ENCODE data around the gene ZFYVE9. TPM values are rescaled to one million over a fixed set of nuclear protein-coding genes. Genes with fewer than 3 reads are reported as not detected.

ZFYVE9 gene
- total and polyA plus RNA-seq, 10 of the 15 experiments (the other 5 are each of a cell fraction or from before 2014, with no cell fraction given): 0.26 to 6.9 (median 2.3) TPM

- no peak for TF ChIP-seq ZBTB40 (IDR thresholded peaks at IDR 0.05; ENCODE audit: borderline replicate concordance)
- no peak for TF ChIP-seq RAD21 (IDR thresholded peaks at IDR 0.05; ENCODE audit: insufficient read depth, low read depth, low read length)
- no peak for TF ChIP-seq KDM1A (IDR thresholded peaks at IDR 0.05; ENCODE audit: borderline replicate concordance)
- TF ChIP-seq EED (IDR thresholded peaks at IDR 0.05; ENCODE audit: low read depth): no peak
- TF ChIP-seq RELA (IDR thresholded peaks at IDR 0.05; ENCODE audit: borderline replicate concordance, partially characterized antibody): no peak
- 0 out of 2 replicates have a peak, but pooled peaks have one; percentile 1 for TF ChIP-seq POLR2A (IDR thresholded peaks at IDR 0.05; ENCODE audit: low read depth, low read length)
- no peak for TF ChIP-seq TCF12 (IDR thresholded peaks at IDR 0.05; ENCODE audit: low read depth, low read length)
- no peak for TF ChIP-seq TBL1XR1 (IDR thresholded peaks at IDR 0.05; ENCODE audit: low read depth, low read length)
- no peak for TF ChIP-seq MTA3 (IDR thresholded peaks at IDR 0.05; ENCODE audit: borderline replicate concordance, low read length)
- TF ChIP-seq ASH2L (IDR thresholded peaks at IDR 0.05; ENCODE audit: borderline replicate concordance, low read depth): peak; percentile 47; the same call in 1 of the 2 replicates
- no peak for TF ChIP-seq RFX5 (IDR thresholded peaks at IDR 0.05; ENCODE audit: low read depth, low read length)
- no peak for TF ChIP-seq ETV6 (conservative IDR thresholded peaks at IDR 0.05 in 1 of 2, IDR thresholded peaks at IDR 0.05 in 1 of 2; ENCODE audit: borderline replicate concordance in 1 of 2, low read depth in 1 of 2)
- TF ChIP-seq ATF3 (IDR thresholded peaks at IDR 0.05; ENCODE audit: borderline replicate concordance, extremely low read depth, low read depth, low read length): no peak
- TF ChIP-seq BACH1 (IDR thresholded peaks at IDR 0.05; ENCODE audit: borderline replicate concordance): 0 out of 2 replicates have a peak, but pooled peaks have one; percentile 2
- TF ChIP-seq EGR1 (IDR thresholded peaks at IDR 0.05; ENCODE audit: borderline replicate concordance in 1 of 2, low read depth in 2 of 2, low read length in 2 of 2): 0 out of 3 replicates have a peak, but pooled peaks of 1 of the 2 experiments have one; percentile 22
- no peak for TF ChIP-seq IRF5 (IDR thresholded peaks at IDR 0.05; ENCODE audit: borderline replicate concordance)
- TF ChIP-seq ZNF384 (IDR thresholded peaks at IDR 0.05; ENCODE audit: borderline replicate concordance, low read depth, low read length): no peak
- TF ChIP-seq IRF4 (IDR thresholded peaks at IDR 0.05; ENCODE audit: low read depth, low read length): no peak
- no peak for TF ChIP-seq ZSCAN29 (IDR thresholded peaks at IDR 0.05)
- no peak for TF ChIP-seq TAF1 (IDR thresholded peaks at IDR 0.05; ENCODE audit: borderline replicate concordance, low read depth, low read length)
- TF ChIP-seq GATAD2B (conservative IDR thresholded peaks at IDR 0.05; ENCODE audit: low read depth): 0 out of 2 replicates have a peak, but pooled peaks have one; percentile 76
- no peak for TF ChIP-seq RAD51 (IDR thresholded peaks at IDR 0.05)
Measured at GRCh38 chr1:52142220-52143183, 613 bp downstream of the ZFYVE9 start (continued).

All from GM12878 (cell line).